Activated naive CD8-positive, alpha-beta T cell treated with anti-CD3 and anti-CD28 coated beads, Interleukin-2, amount 50 U/mL, for 24 hours (primary cell): Measurements from ENCODE around the gene AMD1.
"Not testable (repeated sequence)": the region's sequence is repeated elsewhere in the genome, so short reads cannot be mapped to it uniquely, and the experiment has no call there.

Experiments
- ATAC-seq: fragments of 150-1000 bp; cut with Tn5 transposase; one replicate; pipeline ENCODE4 v1.10.0; 2021
- DNase-seq: peaks from one replicate; pipeline ENCODE4 v3.0.0; 2021
- H3K27ac Mint-ChIP-seq: one replicate; pipeline ENCODE4 v1.8.0; 2021; ENCODE audit warnings: mild to moderate bottlenecking, mixed read lengths
- H3K27me3 Mint-ChIP-seq: one replicate; pipeline ENCODE4 v1.8.0; 2021; ENCODE audit warnings: mixed read lengths
- H3K36me3 Mint-ChIP-seq: one replicate; pipeline ENCODE4 v1.8.0; 2021; ENCODE audit warnings: low read depth, mixed read lengths
- H3K4me1 Mint-ChIP-seq: one replicate; pipeline ENCODE4 v1.8.0; 2021; ENCODE audit warnings: mixed read lengths
- H3K4me3 Mint-ChIP-seq: one replicate; pipeline ENCODE4 v1.8.0; 2021; ENCODE audit warnings: mild to moderate bottlenecking, moderate library complexity, mixed read lengths
- H3K9me3 Mint-ChIP-seq: one replicate; pipeline ENCODE4 v1.8.0; 2021; ENCODE audit warnings: mixed read lengths

The AMD1 gene

GRCh38 chr6:110886555-110887167, 12.1 kb downstream of the AMD1 start:
- no peaks in the 10 kb centered on the region for H3K27me3 Mint-ChIP-seq
- ATAC-seq = no peak
- H3K36me3 Mint-ChIP-seq = peaks cover 49% of the 10 kb centered on the region
- no peaks in the 10 kb centered on the region for H3K9me3 Mint-ChIP-seq
- H3K27ac Mint-ChIP-seq = peak overlapping the region; percentile 62
- H3K4me1 Mint-ChIP-seq = peaks cover 63% of the 10 kb centered on the region
- no peak for DNase-seq
- no peak overlapping the region for H3K4me3 Mint-ChIP-seq

GRCh38 chr6:110890288-110890687, 15.7 kb downstream of the AMD1 start:
- no peaks in the 10 kb centered on the region for H3K27me3 Mint-ChIP-seq
- no peak overlapping the region for H3K27ac Mint-ChIP-seq
- H3K36me3 Mint-ChIP-seq = peaks cover 64% of the 10 kb centered on the region
- H3K9me3 Mint-ChIP-seq = no peaks in the 10 kb centered on the region
- H3K4me1 Mint-ChIP-seq = peaks cover 31% of the 10 kb centered on the region
- H3K4me3 Mint-ChIP-seq = no peak overlapping the region
- ATAC-seq (peak; percentile 40), DNase-seq (no peak)

- DNase-seq (no peak), ATAC-seq (no peak)
- Mint-ChIP-seq H3K4me1 (peaks cover 10% of the 10 kb centered on the region), H3K4me3 (no peak overlapping the region), H3K9me3 (no peaks in the 10 kb centered on the region), H3K36me3 (peaks cover 75% of the 10 kb centered on the region), H3K27ac (no peak overlapping the region), H3K27me3 (no peaks in the 10 kb centered on the region)
Observed at GRCh38 chr6:110895907-110896608, 21.5 kb downstream of the AMD1 start.

GRCh38 chr6:110897433-110897832, 22.8 kb downstream of the AMD1 start:
- Mint-ChIP-seq H3K36me3 (peaks cover 61% of the 10 kb centered on the region), H3K9me3 (no peaks in the 10 kb centered on the region)
- ATAC-seq = peak; percentile 20

GRCh38 chr6:110898111-110898510, 23.5 kb downstream of the AMD1 start:
- Mint-ChIP-seq H3K9me3 (peaks cover under 1% of the 10 kb centered on the region), H3K4me1 (peaks cover 10% of the 10 kb centered on the region), H3K4me3 (no peak overlapping the region), H3K27me3 (no peaks in the 10 kb centered on the region), H3K27ac (no peak overlapping the region), H3K36me3 (peaks cover 56% of the 10 kb centered on the region)
- ATAC-seq (no peak), DNase-seq (no peak)

More at GRCh38 chr6:110897433-110897832, 22.8 kb downstream of the AMD1 start:
- H3K4me3 Mint-ChIP-seq = no peak overlapping the region
- peaks cover 10% of the 10 kb centered on the region for H3K4me1 Mint-ChIP-seq
- H3K27me3 Mint-ChIP-seq = no peaks in the 10 kb centered on the region
- no peak for DNase-seq
- H3K27ac Mint-ChIP-seq = no peak overlapping the region

GRCh38 chr6:110900028-110900598, 25.5 kb downstream of the AMD1 start:
- peaks cover 10% of the 10 kb centered on the region for H3K4me1 Mint-ChIP-seq
- H3K4me3 Mint-ChIP-seq = no peak overlapping the region
- H3K27me3 Mint-ChIP-seq = no peaks in the 10 kb centered on the region
- ATAC-seq (no peak), DNase-seq (no peak)
- peaks cover 44% of the 10 kb centered on the region for H3K36me3 Mint-ChIP-seq
- peaks cover 12% of the 10 kb centered on the region for H3K9me3 Mint-ChIP-seq
- no peak overlapping the region for H3K27ac Mint-ChIP-seq

- peaks cover 38% of the 10 kb centered on the region for H3K36me3 Mint-ChIP-seq
- not testable (repeated sequence) for H3K27ac Mint-ChIP-seq, H3K4me1 Mint-ChIP-seq
Observed at GRCh38 chr6:110901601-110902000, 27.0 kb downstream of the AMD1 start.

GRCh38 chr6:110902091-110902490, 27.5 kb downstream of the AMD1 start:
- Mint-ChIP-seq H3K36me3 (peaks cover 36% of the 10 kb centered on the region), H3K4me1 (peaks cover 7% of the 10 kb centered on the region)

More at GRCh38 chr6:110901601-110902000, 27.0 kb downstream of the AMD1 start:
- ATAC-seq, H3K4me3 Mint-ChIP-seq, DNase-seq, H3K27me3 Mint-ChIP-seq: not testable (repeated sequence)
- peaks cover 19% of the 10 kb centered on the region for H3K9me3 Mint-ChIP-seq

GRCh38 chr6:110906273-110906672, 31.7 kb downstream of the AMD1 start:
- not testable (repeated sequence) for H3K27me3 Mint-ChIP-seq, H3K4me3 Mint-ChIP-seq, H3K4me1 Mint-ChIP-seq, ATAC-seq, H3K27ac Mint-ChIP-seq, DNase-seq
- Mint-ChIP-seq H3K36me3 (peaks cover 21% of the 10 kb centered on the region), H3K9me3 (peaks cover 36% of the 10 kb centered on the region)

More at GRCh38 chr6:110902091-110902490, 27.5 kb downstream of the AMD1 start:
- Mint-ChIP-seq H3K9me3 (peaks cover 22% of the 10 kb centered on the region), H3K27me3 (no peaks in the 10 kb centered on the region), H3K27ac (no peak overlapping the region), H3K4me3 (no peak overlapping the region)
- ATAC-seq = no peak
- DNase-seq = no peak

- Mint-ChIP-seq H3K4me3 (no peak overlapping the region), H3K27ac (no peak overlapping the region), H3K9me3 (no peaks in the 10 kb centered on the region), H3K36me3 (no peaks in the 10 kb centered on the region), H3K4me1 (peaks cover 1% of the 10 kb centered on the region), H3K27me3 (no peaks in the 10 kb centered on the region)
- DNase-seq (no peak), ATAC-seq (no peak)
Observed at GRCh38 chr6:110930781-110931180, 56.2 kb downstream of the AMD1 start.

GRCh38 chr6:110933912-110934311, 59.3 kb downstream of the AMD1 start:
- Mint-ChIP-seq H3K27me3 (peaks cover 2% of the 10 kb centered on the region), H3K4me1 (peaks cover 1% of the 10 kb centered on the region), H3K36me3 (no peaks in the 10 kb centered on the region), H3K9me3 (no peaks in the 10 kb centered on the region), H3K4me3 (no peak overlapping the region), H3K27ac (no peak overlapping the region)
- ATAC-seq (no peak), DNase-seq (no peak)

GRCh38 chr6:110934381-110934898, 59.9 kb downstream of the AMD1 start:
- ATAC-seq (no peak), DNase-seq (no peak)
- Mint-ChIP-seq H3K27ac (no peak overlapping the region), H3K27me3 (peaks cover 2% of the 10 kb centered on the region), H3K36me3 (no peaks in the 10 kb centered on the region), H3K4me3 (no peak overlapping the region), H3K4me1 (peaks cover 5% of the 10 kb centered on the region), H3K9me3 (no peaks in the 10 kb centered on the region)

GRCh38 chr6:110935171-110935570, 60.6 kb downstream of the AMD1 start:
- H3K27me3 Mint-ChIP-seq = peaks cover 2% of the 10 kb centered on the region
- ATAC-seq (no peak), DNase-seq (no peak)
- no peak overlapping the region for H3K27ac Mint-ChIP-seq
- H3K9me3 Mint-ChIP-seq = no peaks in the 10 kb centered on the region
- no peak overlapping the region for H3K4me3 Mint-ChIP-seq
- H3K4me1 Mint-ChIP-seq = peaks cover 6% of the 10 kb centered on the region
- H3K36me3 Mint-ChIP-seq = no peaks in the 10 kb centered on the region

GRCh38 chr6:110938171-110938570, 63.6 kb downstream of the AMD1 start:
- ATAC-seq = no peak
- H3K4me3 Mint-ChIP-seq = no peak overlapping the region

More at GRCh38 chr6:110938171-110938570, 63.6 kb downstream of the AMD1 start:
- DNase-seq = no peak
- Mint-ChIP-seq H3K27me3 (peaks cover 2% of the 10 kb centered on the region), H3K27ac (no peak overlapping the region), H3K9me3 (no peaks in the 10 kb centered on the region), H3K4me1 (peaks cover 5% of the 10 kb centered on the region), H3K36me3 (no peaks in the 10 kb centered on the region)
